ENCODE measurements around the gene PIEZO1. TPM values are rescaled to one million over a fixed set of nuclear protein-coding genes. Genes with fewer than 3 reads are reported as not detected.

Gene PIEZO1
- total and polyA plus RNA-seq, 11 donors: 14.2 to 59.7 (median 31.2) TPM

DNA sequence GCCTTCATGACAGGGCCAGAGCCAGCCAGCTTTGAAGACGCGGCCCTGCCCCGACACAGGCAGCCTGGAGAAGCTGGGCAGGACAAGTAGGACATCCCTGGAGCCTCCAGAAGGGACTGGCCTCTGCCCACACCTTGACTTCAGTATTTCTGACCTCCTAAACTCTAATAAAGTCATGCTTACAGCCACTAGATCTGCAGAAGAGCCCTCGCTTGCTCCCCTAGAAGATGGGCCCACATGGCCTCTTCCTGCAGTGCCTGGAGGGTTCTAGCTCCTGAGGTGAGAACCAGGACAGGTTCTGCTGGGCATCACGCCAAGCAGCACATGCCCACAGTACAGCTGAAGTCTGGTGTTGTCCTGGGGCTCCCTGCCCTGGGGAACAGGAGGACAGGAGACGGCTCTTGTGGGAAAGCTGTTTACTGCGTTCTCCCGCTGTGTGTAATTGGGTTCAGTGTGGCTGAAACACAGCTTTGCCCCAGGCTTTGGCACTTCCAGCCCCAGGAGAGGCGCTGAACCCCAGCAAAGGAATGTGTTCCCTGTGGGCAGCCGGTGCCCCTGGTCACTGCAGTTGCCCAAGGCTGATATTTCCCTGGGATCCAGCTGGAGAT is 24.2 kb upstream of the PIEZO1 start:
- intact Hi-C loops (cut with DNase I): no loop called here
- Histone ChIP-seq H3K4me3 (no peak overlapping the region), H3K4me1 (peaks cover 0 to 52% (median 24%) of the 10 kb centered on the region in 12 donors), H3K27me3 (no peaks in the 10 kb centered on the region), H3K27ac (no peak overlapping the region), H3K9me3 (no peaks in the 10 kb centered on the region), H3K36me3 (peaks cover 0 to 28% (median 4%) of the 10 kb centered on the region in 9 donors)
- no peak for TF ChIP-seq POLR2A (IDR thresholded peaks at IDR 0.05)
- TF ChIP-seq, protein P1, sequence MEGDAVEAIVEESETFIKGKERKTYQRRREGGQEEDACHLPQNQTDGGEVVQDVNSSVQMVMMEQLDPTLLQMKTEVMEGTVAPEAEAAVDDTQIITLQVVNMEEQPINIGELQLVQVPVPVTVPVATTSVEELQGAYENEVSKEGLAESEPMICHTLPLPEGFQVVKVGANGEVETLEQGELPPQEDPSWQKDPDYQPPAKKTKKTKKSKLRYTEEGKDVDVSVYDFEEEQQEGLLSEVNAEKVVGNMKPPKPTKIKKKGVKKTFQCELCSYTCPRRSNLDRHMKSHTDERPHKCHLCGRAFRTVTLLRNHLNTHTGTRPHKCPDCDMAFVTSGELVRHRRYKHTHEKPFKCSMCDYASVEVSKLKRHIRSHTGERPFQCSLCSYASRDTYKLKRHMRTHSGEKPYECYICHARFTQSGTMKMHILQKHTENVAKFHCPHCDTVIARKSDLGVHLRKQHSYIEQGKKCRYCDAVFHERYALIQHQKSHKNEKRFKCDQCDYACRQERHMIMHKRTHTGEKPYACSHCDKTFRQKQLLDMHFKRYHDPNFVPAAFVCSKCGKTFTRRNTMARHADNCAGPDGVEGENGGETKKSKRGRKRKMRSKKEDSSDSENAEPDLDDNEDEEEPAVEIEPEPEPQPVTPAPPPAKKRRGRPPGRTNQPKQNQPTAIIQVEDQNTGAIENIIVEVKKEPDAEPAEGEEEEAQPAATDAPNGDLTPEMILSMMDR (IDR thresholded peaks at IDR 0.05): no peak
- DNase-seq: peak in 1 of 5 donors; percentile 24
- no peak for ATAC-seq
- WGBS, 4 donors: 84 to 91% (median 89%) methylated on average over 6 to 10 of the region's 10 CpGs

GRCh38 chr16:88807626-88808453 is 22.8 kb upstream of the PIEZO1 start:
- 91 to 95% (median 93%) methylated on average over 14 to 26 of the region's 26 CpGs for WGBS, 4 donors
- Histone ChIP-seq H3K27me3 (no peaks in the 10 kb centered on the region), H3K4me1 (peaks cover 0 to 48% (median 24%) of the 10 kb centered on the region in 12 donors), H3K4me3 (no peak overlapping the region), H3K36me3 (peaks cover 0 to 28% (median 4%) of the 10 kb centered on the region in 9 donors), H3K27ac (no peak overlapping the region), H3K9me3 (no peaks in the 10 kb centered on the region)
- TF ChIP-seq, protein P1 (IDR thresholded peaks at IDR 0.05): no peak
- ATAC-seq: no peak
- no peak for DNase-seq
- intact Hi-C loops (cut with DNase I): no loop called here

DNA sequence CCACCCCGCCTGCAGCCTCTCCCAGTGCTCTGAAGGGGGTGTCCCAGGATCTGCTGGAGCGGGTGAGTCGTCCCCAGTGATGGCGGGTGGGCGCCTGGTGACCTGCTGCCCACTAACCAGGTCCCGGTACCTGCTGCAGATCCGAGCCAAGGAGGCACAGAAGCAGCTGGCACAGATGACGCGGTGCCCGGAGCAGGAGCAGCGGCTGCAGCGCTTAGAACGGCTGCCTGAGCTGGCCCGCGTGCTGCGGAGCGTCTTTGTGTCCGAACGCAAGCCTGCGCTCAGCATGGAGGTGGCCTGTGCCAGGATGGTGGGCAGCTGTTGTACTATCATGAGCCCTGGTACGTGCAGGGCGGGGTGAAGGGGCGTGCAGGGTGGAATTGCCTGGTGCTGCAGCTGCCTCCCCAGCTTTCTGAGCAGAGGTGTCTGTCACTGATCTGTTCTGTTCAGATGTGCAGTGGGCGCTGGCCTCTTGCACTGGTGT is 22.2 kb upstream of the PIEZO1 start:
- no peak for ATAC-seq
- TF ChIP-seq POLR2A (IDR thresholded peaks at IDR 0.05): no peak
- TF ChIP-seq, protein P1 (IDR thresholded peaks at IDR 0.05): no peak
- no peak for DNase-seq
- 88 to 93% (median 91%) methylated on average over 16 to 24 of the region's 24 CpGs for WGBS, 4 donors
- Histone ChIP-seq H3K4me3 (no peak overlapping the region), H3K27ac (no peak overlapping the region), H3K9me3 (no peaks in the 10 kb centered on the region), H3K4me1 (peaks cover 0 to 47% (median 23%) of the 10 kb centered on the region in 12 donors), H3K36me3 (peaks cover 0 to 28% (median 4%) of the 10 kb centered on the region in 9 donors), H3K27me3 (no peaks in the 10 kb centered on the region)
- intact Hi-C loops (cut with DNase I): no loop called here

DNA sequence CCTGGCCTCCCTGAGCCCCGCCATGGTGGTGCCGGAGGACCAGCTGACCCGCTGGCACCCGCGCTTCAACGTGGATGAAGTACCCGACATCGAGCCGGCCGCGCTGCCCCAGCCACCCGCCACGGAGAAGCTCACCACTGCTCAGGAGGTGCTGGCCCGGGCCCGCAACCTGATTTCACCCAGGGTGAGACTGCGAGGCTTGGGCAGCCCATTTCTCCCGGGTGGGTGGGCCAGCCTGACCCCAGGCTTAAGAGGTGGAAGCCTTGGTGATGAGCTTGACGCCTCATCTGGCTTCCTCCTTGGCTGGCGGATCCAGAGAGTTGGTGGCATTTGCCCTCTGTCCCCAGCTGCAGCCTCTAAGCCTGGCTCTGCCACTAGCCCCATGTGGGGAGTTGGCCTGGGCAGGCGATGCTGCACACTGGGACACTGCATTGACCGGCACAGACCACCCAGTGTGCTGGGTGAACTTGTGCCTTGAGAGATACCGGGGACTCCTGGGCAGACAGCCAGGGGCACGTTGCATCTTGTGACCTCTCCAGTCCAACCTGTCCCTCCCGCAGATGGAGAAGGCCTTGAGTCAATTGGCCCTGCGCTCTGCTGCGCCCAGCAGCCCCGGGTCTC is 21.6 kb upstream of the PIEZO1 start:
- H3K27ac ChIP-seq: no peak overlapping the region
- no peak overlapping the region for H3K4me3 ChIP-seq
- 80 to 85% (median 81%) methylated on average over 11 to 27 of the region's 27 CpGs for WGBS, 4 donors
- TF ChIP-seq, protein P1 (IDR thresholded peaks at IDR 0.05): no peak
- no peak for TF ChIP-seq POLR2A (IDR thresholded peaks at IDR 0.05)
- peaks cover 0 to 28% (median 4%) of the 10 kb centered on the region in 9 donors for H3K36me3 ChIP-seq
- intact Hi-C loops (cut with DNase I): no loop called here
- H3K9me3 ChIP-seq: no peaks in the 10 kb centered on the region
- peak in 1 of 5 donors; percentile 27 for DNase-seq
- no peaks in the 10 kb centered on the region for H3K27me3 ChIP-seq
- no peak for ATAC-seq
- H3K4me1 ChIP-seq: peaks cover 0 to 49% (median 24%) of the 10 kb centered on the region in 12 donors

Data from heart left ventricle (tissue), 16 donors.